ENCODE data around the gene DBF4B. TPM values are rescaled to one million over a fixed set of nuclear protein-coding genes. Genes with fewer than 3 reads are reported as not detected.

DBF4B gene
- total and polyA plus RNA-seq, 8 donors = 5.6 to 18.8 (median 15.9) TPM

GRCh38 chr17:44758414-44759085, 50.1 kb downstream of the DBF4B start, which contains the start of gene ADAM11:
ADAM11 (plus strand) TSS chr17:44758988; CDS start chr17:44759200, 212 bp downstream.
- Histone ChIP-seq H3K4me3 (peak within 1 kb of the TSS; percentile 15 to 19), H3K4me1 (peaks cover 7 to 14% of the 10 kb centered on the region in 2 donors), H3K27ac (no peak within 1 kb of the TSS), H3K36me3 (no peaks in the 10 kb centered on the region), H3K27me3 (peaks cover 21 to 74% of the 10 kb centered on the region in 2 donors), H3K9me3 (no peaks in the 10 kb centered on the region)
- intact Hi-C loops (cut with DNase I) = no loop called here
- DNase-seq (peak in 1 of 4 donors; percentile 77), ATAC-seq (peak; percentile 48)
- TF ChIP-seq CTCF (IDR thresholded peaks at IDR 0.05) = no peak

- Histone ChIP-seq H3K27me3 (peaks cover 21 to 74% of the 10 kb centered on the region in 2 donors), H3K4me3 (peak overlapping the region; percentile 14 to 15), H3K27ac (no peak overlapping the region), H3K9me3 (no peaks in the 10 kb centered on the region), H3K36me3 (no peaks in the 10 kb centered on the region), H3K4me1 (peaks cover 7 to 14% of the 10 kb centered on the region in 2 donors)
- ATAC-seq (peak; percentile 14), DNase-seq (peak in 1 of 4 donors; percentile 75)
- intact Hi-C loops (cut with DNase I) = no loop called here
- TF ChIP-seq CTCF (IDR thresholded peaks at IDR 0.05) = no peak
Observed at GRCh38 chr17:44759086-44759915, 50.8 kb downstream of the DBF4B start.

- H3K27ac ChIP-seq = no peak overlapping the region
- no peaks in the 10 kb centered on the region for H3K9me3 ChIP-seq
- H3K36me3 ChIP-seq = no peaks in the 10 kb centered on the region
- H3K4me1 ChIP-seq = peaks cover 7 to 14% of the 10 kb centered on the region in 2 donors
- no peak for ATAC-seq
- no peak for DNase-seq
- H3K4me3 ChIP-seq = no peak overlapping the region
- intact Hi-C loops (cut with DNase I) = no loop called here
- TF ChIP-seq CTCF (IDR thresholded peaks at IDR 0.05) = no peak
- peaks cover 21 to 74% of the 10 kb centered on the region in 2 donors for H3K27me3 ChIP-seq
Observed at GRCh38 chr17:44759916-44760243, 51.4 kb downstream of the DBF4B start.

GRCh38 chr17:44760474-44761308, 52.2 kb downstream of the DBF4B start:
- Histone ChIP-seq H3K4me1 (peaks cover 7 to 14% of the 10 kb centered on the region in 2 donors), H3K27me3 (peaks cover 21 to 66% of the 10 kb centered on the region in 2 donors), H3K9me3 (no peaks in the 10 kb centered on the region), H3K4me3 (no peak overlapping the region), H3K27ac (no peak overlapping the region), H3K36me3 (no peaks in the 10 kb centered on the region)
- DNase-seq = peak in 1 of 4 donors; percentile 42
- ATAC-seq = no peak
- TF ChIP-seq CTCF (IDR thresholded peaks at IDR 0.05) = no peak
- intact Hi-C loops (cut with DNase I) = no loop called here

All from left lung (tissue), 10 donors.